Pulmonary artery endothelial cell (primary cell): Measurements from ENCODE around the gene CD37. TPM values are rescaled to one million over a fixed set of nuclear protein-coding genes. Genes with fewer than 3 reads are reported as not detected.
A peak's percentile ranks its signal among the peaks of the same experiment; 100 is the strongest.
"Not testable (repeated sequence)": the region's sequence is repeated elsewhere in the genome, so short reads cannot be mapped to it uniquely, and the experiment has no call there.

Experiments
- DNase-seq: peaks from one replicate; pipeline ENCODE4 v3.0.0-alpha.2; 2011; ENCODE audit warnings: low read depth, low spot score
- total RNA-seq: library from RNA; depleted of rRNA; stranded (reverse); fragments of >200 nt; gene quantifications from 2 replicates; pipeline ENCODE4 v1.2.3, GENCODE V29; 2014

Gene CD37
- total RNA-seq, 1 donor from 2014 or later = not detected

DNA sequence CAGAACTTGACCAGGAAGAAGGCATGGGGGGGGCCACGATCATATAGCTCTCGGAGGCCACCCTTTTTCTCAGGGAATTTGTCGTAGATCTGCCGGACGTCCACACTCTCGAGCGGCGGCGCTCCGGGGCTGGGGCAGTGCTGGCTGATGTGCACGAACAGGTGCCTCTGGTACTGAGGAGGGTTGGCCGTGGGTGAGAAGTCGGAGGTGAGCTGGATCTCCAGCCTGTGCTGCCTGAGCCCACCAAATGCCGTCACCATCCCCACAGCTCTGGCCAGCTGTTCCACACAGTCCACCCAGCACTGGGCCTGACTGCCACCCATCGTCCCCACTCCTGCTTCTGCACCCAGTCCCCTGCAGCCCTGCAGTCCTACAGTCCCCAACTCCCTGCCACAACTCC lies 12.0 kb downstream of the CD37 start:
- DNase-seq = no peak

DNA sequence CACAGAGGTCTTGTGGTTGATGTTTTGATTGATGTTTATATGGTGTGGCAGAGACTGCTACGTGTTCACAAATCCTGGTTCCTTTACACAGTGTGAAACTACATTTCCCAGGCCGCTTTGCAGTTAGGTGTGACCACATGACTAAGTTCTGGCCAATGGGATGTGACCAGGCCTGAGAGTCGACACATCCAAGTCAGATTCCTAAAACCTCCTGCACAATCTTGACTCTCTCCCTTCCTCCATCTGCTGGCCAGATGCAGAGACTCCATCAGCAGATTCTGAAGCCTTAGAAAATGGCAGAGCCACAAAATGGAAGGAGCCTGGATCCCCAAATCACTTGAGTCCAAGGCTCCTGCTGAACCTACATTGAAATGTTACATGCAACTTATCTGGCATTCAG lies 12.6 kb downstream of the CD37 start:
- DNase-seq = no peak

DNA sequence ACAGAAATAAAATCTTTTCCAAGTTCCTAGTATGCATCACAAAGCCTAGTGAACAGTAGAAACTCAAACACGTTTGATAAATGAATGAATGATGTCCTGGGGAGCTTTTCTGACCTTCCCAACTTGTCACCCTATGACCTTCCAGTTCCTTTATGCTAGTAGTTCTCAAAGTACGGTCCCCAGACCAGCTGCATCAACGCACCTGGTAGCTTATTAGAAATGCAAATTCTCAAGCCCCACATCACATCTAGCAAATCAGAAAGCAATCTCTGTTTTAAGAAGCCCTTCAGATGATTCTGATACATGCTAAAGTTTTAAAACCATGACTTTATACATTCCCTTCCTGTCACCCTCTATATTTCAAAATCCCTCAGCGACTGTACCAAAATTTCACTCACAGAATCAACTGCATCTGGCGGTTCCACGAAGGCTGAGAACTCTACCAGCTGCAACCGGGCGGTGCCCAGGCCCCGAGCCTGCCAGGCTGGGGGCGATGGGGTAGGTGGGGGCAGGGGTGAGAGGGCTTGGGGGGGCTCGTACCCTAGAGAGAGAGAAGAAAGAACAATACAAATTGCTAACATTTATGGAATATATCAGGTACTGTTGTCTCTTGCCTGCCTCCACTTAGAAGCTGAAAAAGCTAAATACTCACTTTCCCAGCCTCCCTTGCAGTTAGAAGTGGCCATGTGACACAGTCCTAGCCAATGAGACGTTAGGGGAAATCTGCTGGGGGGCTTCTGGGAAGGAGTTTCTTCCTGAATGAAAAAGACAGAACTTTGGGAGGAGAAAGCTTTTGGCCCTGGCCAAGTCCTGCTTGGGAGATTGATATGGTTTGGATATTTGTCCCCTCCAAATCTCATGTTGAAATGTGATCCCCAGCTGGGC lies 13.3 kb downstream of the CD37 start:
- DNase-seq = no peak

DNA sequence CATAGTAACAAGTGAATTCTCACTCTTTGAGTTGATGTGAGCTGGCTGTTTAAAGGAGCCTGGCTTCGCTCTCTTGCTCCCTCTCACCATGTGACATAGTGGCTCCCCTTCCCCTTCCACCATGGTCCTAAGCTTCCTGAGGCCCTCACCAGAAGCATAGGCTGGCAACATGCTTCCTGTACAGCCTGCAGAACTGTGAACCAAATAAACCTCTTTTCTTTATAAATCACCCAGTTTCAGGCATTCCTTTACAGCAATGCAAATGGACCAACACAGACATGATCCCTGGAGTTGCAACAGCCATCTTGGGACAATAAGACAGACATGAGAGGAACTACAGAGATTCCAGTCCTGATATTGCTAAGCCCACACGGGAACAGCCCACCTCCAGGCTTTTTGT lies 14.4 kb downstream of the CD37 start:
- no peak for DNase-seq

DNA sequence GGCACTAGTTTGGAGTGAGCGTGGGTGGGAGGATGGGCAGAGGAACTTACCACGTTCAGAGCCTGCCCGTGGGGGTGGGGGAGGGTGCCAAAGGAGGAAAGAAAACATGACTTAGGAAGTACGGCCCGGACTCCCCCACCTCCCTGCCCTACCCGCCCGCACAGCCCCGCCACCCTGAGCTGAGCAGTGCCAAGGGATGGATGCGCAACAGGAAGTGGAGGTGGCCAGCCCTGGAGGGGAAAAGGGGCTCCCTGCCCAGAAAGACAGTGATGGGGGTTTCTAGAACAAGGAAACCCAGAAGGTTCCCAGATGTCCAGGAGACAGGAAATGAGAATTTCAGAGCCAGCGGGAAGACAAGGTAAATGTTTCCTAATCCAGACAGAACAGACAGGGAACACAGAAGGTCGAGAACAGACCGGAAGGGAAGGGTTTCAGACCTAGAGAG lies 20.7 kb downstream of the CD37 start:
- DNase-seq = no peak

DNA sequence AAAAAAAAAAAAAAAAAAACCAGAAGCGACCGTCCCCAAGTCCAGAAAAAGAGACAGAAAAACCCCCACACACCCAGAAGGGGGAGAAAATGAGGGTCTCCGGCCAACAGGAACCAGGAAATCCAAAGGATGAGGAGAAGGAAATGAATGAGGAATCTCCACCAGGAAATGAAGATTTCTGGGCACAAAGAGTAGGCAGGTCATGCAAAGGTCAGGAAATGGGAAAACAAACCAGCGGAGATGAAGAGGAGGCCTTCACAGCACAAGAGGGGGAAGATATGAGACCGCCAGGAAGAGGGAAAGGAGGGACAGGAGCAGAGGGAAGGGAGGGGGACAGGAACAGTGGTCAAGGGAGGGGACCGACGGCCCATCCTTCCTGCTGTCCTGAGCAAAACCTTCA lies 21.2 kb downstream of the CD37 start:
- no peak for DNase-seq

DNA sequence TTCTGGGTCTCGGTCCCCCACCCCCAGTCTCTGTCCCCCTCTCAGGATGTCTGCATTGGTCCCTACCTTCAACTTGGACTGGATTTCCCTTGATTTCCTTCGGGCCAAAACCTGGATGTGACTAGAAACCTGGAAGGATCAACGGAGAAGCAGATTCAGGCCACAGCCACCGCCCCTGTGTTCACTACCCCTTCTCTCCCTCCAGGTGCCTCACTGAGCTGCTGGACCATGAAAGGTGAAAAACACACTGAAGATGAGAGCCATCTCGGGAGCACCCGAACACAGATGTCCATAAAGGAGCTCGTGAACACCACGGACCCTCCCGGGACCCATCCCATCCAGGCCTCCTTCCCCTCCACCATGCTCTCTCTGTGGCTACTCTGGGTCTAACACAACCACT lies 22.0 kb downstream of the CD37 start:
- DNase-seq = no peak

DNA sequence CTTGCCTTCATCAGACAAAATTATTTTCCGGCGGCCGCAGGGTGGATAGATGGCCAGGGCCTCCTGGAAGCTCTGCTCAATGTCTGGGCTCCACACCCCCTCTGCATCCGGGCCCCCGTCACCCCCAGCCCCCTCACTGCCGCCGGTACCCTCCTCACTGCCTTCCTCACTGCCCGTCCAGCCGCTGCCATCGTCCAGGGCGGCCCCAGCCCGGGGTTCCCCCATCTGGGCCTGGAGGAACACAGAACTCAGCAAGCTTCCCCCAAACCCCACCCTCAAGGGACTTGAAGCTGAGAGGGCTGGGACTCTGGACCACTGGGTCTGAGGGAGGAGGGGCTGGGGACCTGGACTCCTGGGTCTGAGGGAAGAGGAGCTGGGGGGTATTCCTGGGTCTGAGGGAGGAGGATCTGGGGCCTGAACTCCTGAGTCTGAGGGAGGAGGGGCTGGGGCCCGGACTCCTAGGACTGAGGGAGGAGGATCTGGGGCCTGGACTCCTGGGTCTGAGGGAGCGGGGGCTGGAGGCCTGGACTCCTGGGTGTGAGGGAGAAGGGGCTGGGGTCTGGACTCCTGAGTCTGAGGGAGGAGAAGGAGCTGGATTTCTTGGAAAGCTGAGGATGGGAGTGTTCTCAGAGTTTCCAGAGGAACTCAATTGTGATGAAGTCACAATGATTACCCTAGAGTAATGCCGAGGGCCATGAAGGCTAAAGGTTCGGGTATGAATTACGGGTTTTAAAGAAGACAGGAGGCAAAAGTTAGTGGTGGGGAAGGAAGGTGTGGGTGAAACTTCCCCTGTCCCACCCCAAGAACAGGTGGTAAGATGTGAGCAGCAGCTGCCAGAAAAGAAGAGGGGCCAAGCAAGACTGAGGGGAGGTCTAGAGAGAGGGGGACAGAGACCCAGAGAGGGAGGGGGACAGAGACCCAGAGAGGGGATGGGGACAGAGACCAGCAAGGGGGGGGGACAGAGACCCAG lies 24.9 kb downstream of the CD37 start:
- no peak for DNase-seq

DNA sequence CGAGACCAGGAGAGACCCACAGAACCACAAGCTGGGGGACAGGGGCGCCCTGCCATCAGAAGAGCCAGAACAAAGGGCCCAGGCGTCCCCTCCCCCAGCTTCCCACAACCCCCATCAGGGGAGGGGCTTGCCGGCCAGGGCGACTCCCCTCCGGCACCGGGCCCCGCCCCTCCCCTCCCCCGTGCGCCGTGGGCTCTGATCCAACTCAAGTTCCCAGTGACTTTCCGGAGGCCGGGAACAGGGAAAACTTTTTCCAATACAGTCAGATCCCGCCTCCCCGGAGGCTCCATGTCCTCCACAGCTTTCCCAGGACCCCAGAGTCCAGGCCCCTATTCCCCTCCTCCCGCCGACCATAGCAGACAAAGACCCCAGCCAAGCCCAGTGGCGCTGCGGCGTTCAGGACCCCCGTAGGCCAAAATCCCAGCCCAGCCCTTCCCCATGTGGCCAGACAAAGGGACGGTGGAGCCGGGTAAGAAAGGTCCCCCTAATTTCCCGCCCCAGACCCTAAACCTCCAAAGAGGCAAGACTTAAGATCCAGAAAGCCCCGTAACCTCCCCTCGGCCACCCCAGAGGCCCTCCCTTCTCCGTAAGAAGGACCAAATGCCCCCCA lies 26.3 kb downstream of the CD37 start:
- peak; percentile 66 for DNase-seq

DNA sequence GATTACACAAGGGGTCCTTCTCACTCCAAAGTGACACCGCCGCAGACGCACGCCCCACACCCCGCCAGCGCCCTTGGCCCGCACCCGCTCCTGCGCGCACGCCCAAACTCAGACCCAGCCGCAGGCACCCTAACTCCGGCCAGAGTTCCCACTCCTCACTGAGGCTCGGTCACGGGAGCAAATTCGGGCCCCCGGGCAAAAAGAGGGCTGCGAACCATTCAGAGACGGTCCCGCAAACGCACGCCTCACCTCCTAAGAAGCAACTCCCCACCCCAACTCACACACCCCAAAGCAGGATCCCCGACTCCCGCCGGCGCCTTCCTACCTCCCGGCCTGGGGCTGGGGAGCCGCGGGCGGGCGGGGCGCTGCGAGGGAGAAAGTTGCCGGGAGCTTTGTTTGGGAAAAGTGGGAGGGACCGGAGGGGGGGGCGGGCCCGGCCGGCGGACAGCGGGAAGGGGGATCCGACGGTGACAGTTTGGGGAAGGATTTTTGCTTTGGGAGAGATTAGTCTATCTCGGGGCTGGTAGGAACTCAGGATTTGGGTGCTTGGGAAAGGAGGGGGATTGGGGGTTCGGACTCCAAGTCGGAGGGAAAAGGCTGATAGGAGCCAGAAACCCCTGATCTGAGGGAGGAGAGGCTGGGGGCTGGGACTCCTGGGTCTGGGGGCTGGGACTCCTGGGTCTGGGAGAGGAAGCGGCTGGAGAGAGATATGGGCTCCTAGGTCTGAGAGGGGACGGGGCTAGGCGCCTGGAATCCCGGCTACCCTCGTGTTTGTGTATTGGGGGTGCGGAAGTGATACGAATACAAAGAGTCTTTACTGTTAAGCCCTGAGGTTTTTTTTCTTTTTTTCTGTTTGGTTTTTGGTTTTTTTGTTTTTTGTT lies 27.1 kb downstream of the CD37 start, which contains the start of gene TEAD2:
TEAD2 (minus strand) TSS at position 369 of the 881 bp plus-strand sequence. CDS start 2,341 bp downstream, outside the sequence.
- DNase-seq = no peak

DNA sequence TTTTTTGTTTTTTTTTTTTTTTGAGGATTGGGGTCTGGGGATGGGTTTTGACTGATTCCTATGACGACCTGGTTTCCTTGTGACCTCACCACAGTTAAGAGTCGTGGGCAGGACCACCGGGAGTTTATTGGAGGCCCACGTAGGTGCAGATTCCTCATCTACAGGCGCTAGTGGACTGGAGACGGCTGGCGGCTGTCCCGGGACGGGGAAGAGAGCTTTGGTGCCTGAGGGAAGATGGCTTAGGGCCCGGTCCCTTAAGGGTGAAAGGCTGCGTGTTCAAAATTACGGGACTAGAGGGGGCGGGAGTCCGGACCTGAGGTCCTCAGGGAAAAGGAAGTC lies 27.7 kb downstream of the CD37 start:
- DNase-seq = no peak

DNA sequence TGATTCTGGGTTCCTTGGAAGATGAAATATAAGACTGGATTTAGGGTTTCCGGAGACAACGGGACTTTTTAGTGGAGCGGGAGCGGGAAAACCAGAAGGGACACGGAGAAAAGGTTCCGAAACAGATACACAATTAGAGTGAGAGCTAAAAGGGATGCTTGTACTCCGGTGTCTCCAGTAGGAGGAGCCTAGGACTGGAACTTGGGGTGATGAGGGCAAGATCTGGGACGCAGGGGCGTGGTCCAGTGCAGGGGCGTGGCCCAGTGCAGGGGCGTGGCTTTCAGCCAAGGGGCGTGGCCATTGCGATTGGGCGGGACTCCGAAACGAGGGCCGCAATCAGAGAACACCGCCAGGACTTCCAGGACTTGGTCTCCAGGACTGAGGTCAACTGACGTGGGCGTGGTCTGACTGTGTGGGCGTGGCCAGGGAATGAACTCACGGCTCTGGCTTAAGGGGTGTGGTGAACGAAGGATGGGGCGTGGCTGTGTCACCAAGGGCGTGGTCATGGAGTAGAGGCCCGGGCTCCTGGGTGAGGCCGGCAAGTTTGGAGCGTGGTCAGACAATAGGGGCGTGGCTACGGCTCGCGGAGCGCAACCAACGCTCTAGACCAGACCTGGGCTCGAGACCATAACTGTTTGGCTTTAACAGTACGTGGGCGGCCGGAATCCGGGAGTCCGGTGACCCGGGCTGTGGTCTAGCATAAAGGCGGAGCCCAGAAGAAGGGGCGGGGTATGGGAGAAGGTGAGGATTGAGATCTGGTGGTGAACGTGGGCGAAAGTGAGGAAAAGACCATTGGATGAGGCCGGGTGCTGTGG lies 28.3 kb downstream of the CD37 start, which contains the start of gene DKKL1:
DKKL1 (plus strand) TSS at position 610 of the 815 bp plus-strand sequence; CDS start at position 732, 122 bp downstream.
- peak; percentile 95 for DNase-seq

DNA sequence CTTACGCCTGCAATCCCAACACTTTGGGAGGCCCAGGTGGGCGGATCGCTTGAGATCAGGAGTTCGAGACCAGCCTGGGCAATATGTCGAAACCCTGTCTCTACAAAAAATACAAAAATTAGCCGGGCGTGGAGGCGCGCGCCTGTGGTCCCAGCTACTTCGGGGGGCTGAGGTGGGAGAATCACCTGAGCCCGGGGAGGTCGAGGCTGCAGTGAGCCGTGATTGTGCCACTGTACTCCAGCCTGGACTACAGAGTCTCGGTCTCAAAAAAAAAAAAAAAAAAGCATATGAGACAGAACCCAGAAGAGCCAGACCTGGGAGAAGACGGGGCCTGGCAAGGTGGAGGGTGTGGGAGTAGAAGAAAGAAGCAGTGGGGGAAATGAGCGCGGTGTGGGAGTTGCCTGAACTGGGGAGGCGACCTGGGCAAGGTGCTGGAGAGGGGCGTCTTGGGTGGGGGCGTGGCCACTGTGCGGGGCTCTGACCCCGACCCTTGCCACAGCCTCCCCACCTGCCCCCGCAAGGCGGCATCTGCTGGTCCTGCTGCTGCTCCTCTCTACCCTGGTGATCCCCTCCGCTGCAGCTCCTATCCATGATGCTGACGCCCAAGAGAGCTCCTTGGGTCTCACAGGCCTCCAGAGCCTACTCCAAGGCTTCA lies 29.0 kb downstream of the CD37 start:
- no peak for DNase-seq

DNA sequence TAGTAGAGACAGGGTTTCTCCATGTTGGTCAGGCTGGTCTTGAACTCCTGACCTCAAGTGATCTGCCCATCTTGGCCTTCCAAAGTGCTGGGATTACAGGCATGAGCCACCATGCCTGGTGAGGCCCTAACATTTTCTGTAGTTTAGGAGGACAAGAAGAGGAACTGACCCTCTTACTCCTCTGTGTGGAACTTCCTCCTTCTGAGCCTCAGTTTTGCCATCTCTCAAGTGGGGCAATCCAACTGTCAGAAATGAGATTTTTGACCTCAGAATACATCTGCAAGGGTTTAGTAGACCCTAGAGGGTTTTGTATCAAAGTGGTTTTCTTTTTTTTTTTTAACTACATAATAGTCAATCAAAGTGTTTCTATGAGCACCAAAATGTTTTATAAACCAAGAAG lies 30.9 kb downstream of the CD37 start:
- DNase-seq = no peak

DNA sequence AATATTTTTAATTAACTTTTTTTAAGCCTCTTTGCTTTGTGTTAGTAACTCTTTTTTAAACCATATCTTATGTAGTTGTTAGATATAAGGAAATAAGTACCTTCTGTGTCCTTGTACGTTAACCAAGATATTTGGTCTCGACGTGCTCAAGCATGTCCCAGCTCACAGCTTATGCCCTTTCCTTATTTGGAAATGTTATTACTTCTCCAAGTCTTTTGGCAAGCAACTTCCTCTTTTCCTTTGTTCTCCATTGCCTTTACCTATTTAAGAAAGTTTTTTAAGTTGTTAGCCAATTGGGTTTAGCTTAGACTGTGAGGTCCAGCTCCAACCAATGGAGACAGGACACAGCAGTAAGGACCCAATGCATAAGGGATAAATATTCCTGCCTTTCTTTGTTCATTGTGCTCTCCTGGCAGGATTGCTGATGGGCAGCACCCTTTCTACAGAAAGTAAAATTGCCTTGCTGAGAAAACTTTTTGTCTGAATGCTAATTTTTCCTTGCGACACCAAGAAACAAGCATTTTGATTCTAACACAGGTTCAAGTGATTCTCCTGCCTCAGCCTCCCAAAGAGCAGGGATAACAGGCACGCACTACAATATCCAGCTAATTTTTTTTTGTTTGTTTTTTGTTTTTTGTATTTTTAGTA lies 33.6 kb downstream of the CD37 start:
- no peak for DNase-seq

DNA sequence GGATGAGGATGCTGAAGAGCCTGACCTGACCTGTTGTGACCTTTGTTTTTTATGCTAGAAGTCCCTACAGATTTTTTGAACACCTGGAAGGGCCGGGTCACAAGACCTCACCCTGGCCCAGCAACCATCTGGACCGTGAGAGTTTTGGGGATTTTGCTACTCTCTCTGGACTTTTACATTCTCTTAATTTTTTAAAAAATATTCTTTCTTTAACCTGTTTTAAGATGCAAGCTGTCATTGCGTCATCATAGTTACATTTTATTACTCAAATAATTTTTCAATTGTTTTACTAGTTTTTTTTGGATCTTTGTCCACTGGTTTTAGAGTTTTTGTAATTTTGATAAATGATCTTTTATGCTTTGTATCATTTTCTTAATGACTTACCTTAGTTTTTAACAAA lies 36.0 kb downstream of the CD37 start:
- DNase-seq = no peak

DNA sequence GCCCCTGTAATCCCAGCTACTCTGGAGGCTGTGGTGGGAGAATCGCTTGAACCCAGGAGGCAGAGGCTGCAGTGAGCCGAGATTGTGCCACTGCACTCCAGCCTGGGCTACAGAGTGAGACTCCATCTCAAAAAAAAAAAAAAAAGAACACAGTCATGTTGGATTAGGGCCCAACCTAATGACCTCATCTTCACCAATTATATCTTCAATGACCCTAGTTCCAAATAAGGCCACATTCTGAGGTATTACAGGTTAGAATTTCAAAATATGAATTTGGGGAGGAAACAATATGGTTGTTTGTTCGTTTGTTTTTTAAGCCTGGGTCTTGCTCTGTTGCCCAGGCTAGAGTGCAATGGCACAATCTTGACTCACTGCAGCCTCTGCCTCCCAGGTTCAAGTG lies 38.0 kb downstream of the CD37 start:
- DNase-seq = not testable (repeated sequence)

DNA sequence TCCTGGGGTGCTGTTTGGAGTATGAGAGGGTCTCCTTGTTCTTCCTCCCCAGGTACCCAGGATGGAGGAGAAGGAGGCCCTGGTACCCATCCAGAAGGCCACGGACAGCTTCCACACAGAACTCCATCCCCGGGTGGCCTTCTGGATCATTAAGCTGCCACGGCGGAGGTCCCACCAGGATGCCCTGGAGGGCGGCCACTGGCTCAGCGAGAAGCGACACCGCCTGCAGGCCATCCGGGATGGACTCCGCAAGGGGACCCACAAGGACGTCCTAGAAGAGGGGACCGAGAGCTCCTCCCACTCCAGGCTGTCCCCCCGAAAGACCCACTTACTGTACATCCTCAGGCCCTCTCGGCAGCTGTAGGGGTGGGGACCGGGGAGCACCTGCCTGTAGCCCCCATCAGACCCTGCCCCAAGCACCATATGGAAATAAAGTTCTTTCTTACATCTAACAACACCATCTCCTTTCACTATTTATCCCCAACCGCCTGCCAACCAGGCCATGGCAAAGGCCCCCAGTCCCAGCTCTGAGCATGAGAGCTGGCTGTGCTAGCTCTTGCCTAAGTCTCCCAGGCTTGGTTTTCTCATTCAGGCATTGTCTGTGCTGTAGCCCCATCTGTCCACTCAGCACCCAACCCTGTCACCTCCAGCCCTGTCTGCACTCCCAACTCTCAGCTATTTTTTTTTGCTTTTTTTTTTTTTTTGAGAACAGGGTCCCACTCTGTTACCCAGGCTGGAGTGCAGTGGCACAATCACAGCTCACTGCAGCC lies 39.6 kb downstream of the CD37 start:
- no peak for DNase-seq
